ENCODE results near the gene GRM3.

Gene GRM3

DNA sequence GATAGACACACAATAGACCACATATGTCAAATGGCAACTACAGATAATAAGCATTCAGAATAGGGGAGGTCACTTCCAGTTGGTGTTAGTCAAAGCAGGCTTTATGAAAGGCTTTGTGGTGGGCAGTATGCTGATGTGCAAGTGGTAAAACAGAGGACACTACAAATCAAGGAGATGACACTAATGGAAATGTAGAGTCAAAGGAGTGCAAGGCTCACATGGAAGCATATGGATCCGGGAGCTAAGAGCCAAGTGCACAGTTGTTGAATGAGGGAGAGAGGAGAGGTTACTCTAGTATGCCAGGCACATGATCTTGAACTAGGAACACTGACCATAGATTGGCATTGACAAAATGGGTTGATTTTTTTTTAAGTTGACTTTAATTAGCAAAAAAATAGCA, 62.7 kb downstream of the GRM3 start:
- no peak for DNase-seq

DNA sequence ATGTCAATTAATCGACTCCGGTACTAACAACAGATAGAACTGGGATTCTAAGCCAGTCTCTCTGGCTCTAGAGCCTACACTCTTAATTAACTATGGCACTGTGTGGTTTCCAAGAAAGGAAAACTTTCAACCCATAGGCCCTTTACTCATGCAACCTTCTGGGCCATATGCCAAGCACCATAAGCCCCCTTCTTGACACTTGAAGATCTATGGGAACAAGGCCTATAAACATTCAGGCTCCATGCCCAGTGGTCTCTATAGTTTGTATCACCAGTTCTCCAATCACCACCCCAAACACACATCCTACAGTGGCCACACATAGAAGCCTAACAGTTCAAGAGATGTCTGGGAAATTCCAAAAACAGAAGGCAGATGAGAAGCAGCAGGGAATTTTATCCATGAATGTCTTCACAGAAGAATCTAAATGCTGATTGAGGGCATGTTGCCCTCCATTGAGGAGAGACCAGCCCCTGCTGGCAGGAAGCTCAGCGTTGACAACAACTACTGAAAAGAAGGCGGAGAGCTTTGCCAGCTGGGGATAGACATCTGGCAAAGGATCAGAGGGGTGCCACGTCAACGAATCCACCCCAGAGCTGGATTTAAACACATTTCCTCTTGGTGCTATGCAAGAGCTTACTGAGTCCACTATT, 64.4 kb downstream of the GRM3 start:
- no peak for DNase-seq

- no peak for DNase-seq
Observed at GRCh38 chr7:86720306-86720705, 76.6 kb downstream of the GRM3 start.

- DNase-seq: no peak
Observed at GRCh38 chr7:86733783-86734182, 90.1 kb downstream of the GRM3 start.

GRCh38 chr7:86745013-86745745, 101.5 kb downstream of the GRM3 start:
- DNase-seq: no peak

GRCh38 chr7:86747698-86748097, 104.0 kb downstream of the GRM3 start:
- peak; percentile 35 for DNase-seq

DNA sequence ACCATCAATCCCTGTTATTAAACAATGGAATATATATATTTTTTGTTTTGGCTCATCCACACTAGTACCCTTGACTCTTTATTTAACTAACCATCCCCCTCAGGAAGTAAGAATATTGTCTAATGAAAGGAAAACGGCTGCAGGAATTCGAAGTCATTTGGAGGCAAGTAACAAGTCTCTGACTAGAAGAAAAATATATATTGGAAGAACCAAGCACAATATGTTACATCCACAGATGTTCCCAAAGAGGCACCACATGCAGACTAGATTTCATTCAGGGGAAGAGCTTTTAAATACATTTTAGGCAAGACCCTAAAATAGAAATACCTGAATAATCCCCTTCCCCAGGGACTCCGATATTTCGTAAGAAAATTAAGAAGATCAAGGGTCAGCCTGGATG, 104.5 kb downstream of the GRM3 start:
- DNase-seq: no peak

- DNase-seq: no peak
Observed at GRCh38 chr7:86748843-86749719, 105.4 kb downstream of the GRM3 start.

DNA sequence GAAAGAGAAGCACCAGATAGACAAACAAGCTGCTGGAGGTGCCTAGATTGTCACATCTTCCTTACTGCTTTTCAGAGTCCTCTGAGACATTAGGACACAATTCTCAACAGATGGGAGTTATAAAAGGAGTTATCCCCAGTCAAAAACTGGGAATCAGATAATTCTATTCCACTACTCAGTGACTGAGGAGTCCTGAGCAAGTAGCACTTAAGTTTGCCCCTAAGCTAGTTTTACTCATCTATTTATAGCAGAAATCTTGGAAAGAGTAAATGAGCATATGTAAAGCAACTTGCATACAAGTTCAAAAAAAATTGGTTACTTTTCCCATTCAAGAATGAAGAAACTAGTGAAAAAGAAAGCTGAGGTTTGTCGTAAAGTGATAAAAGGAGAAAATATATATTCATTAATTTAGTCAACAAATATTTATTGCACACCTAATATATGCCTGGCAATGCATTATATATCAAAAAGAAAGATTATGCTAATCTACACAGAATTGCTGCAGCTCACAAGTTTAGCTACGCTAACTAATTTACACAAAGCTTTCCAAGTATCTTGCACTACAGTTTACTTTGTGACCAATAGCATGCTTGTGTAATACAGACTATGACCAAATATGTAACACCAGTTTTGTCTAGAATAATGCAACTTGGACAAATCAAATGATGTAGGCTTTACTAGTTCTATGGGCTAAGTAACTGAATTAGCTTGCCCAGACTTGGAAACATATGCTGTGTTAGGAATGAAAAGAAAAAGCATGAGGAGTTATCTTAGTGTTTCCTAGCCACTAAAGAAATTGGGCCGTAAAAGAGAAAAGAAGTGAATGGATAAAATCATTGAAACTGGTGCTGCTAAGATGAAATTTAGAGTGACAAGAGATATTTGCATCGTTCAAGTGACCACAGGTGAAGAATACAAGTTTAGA, 106.3 kb downstream of the GRM3 start:
- DNase-seq: no peak

DNA sequence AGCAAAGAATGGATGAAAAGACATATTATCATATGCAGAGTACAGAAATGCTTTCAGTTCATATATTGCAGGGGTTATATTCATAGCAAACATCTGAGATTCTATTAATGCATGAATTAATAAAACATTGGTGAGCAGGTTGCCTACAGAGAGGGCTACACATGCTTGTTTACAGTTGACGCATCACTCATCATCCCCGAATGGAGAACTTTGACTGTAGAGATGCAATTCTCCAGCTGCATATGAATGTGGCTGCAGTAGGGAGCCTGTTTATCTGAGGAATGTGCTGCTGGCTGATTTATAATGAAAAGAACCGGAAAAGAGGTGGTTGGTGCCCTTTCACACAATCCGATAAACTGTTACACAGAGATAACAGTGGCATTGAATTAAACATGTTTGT, 116.5 kb downstream of the GRM3 start:
- DNase-seq: no peak

DNA sequence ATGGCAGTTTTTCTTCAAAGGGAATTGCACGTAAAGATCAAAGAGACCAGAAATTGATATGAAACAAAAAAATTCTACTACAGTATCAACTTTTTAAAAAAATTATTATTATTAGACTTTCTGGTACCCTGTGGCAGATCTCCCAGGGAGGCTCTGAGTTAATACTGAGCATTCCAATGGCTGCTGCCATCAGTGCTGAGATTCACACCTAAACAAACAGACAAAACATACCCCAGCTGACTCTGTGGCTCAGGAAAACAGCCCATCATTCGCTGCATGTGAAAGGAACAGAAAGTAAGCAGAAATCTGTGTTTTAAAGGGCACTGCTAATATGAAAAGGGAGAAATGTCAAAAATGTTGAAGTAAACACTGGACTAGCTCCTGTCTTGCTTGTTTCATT, 118.4 kb downstream of the GRM3 start:
- DNase-seq: no peak

DNA sequence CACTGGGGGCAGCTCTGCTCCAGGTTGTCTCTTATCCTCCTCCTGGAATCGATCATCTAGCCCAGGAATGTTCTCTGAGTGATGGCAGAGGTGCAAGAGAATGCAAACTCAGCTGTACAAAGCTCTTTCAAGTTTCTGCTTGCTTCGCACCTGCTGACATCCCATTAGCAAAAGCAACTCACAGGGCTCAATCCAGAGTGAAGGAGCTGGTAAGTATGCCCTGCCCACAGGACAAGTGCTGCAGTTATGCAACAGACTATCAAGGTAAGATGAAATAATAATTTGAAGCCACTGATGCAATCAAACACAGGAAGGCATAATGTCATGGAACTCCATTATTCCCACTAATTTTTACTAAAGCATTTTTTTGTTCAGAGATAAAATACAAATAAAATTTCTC, 122.2 kb downstream of the GRM3 start:
- no peak for DNase-seq

- no peak for DNase-seq
Observed at GRCh38 chr7:86768394-86768793, 124.7 kb downstream of the GRM3 start.

- no peak for DNase-seq
Observed at GRCh38 chr7:86768967-86769760, 125.5 kb downstream of the GRM3 start.

- no peak for DNase-seq
Observed at GRCh38 chr7:86773309-86773708, 129.6 kb downstream of the GRM3 start.

- no peak for DNase-seq
Observed at GRCh38 chr7:86775203-86775602, 131.5 kb downstream of the GRM3 start.

DNA sequence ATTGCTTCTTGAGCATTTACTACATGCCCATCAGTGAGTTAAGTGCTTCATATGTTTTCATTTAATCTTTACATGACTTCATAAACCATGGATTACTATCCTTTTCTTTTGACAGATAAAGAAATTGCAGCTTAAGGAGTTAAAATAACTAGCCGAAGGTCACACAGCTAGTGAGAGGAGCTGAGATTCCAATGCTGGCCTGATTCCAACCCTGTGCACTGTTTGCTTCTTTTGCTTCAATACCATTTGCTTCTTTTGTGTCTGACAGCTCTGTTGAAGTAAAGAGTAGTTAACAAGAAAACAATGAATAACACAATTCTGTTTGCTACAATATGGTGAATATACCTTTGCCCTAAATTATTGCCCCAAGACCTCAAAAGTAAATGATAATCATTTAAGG, 132.4 kb downstream of the GRM3 start:
- DNase-seq: no peak

DNA sequence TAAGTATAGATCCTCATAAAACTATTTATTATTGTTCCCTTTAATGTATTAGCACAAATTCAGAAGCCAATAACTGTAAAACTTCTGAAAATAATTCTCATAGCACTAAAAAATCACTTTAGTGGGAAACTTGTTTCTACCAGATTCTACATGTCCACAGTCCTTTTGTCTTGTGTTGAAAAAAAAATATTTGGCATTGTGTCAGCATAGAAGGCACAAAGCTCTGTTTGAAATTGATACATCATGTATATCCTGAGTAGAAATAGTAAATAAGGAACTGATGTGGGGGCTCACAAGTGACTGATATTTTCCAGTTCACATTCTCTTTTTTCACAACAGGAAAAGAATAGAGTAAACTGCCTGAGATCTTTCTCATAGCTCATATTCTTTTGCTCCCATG, 134.6 kb downstream of the GRM3 start:
- no peak for DNase-seq

- no peak for DNase-seq
Observed at GRCh38 chr7:86784765-86785164, 141.1 kb downstream of the GRM3 start.

- DNase-seq: no peak
Observed at GRCh38 chr7:86785641-86786040, 141.9 kb downstream of the GRM3 start.

GRCh38 chr7:86786376-86786775, 142.7 kb downstream of the GRM3 start:
- no peak for DNase-seq

GRCh38 chr7:86788948-86789347, 145.2 kb downstream of the GRM3 start:
- no peak for DNase-seq
